GM18873 (cell line): Measurements from ENCODE around the gene EPN2.

Source experiments
- ATAC-seq: cut with Tn5 transposase; IDR thresholded peaks from one replicate; pipeline ENCODE4 v1.9.1; 2021; ENCODE audit warnings: mild to moderate bottlenecking, moderate library complexity, moderate number of reproducible peaks; ENCODE audit not compliant: unreplicated experiment, low FRiP score

EPN2 gene

DNA sequence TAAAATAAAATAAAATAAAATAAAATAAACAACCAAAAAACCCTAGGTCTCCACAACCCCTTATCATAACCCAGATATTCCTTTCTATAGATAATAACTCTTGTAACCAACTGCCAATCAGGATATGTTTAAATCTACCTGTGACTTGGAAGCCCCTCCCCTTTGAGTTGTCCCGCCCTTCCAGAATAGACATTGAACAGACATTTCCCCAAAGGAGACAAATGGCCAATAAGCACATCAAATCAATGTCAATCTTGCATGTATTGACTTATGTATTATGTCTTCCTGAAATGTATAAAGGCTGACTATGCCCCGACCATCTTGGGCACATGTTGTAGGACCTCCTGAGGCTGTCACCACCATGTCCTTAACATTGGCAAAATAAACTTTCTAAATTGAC is 139.6 kb downstream of the EPN2 start:
- ATAC-seq, result no peak

DNA sequence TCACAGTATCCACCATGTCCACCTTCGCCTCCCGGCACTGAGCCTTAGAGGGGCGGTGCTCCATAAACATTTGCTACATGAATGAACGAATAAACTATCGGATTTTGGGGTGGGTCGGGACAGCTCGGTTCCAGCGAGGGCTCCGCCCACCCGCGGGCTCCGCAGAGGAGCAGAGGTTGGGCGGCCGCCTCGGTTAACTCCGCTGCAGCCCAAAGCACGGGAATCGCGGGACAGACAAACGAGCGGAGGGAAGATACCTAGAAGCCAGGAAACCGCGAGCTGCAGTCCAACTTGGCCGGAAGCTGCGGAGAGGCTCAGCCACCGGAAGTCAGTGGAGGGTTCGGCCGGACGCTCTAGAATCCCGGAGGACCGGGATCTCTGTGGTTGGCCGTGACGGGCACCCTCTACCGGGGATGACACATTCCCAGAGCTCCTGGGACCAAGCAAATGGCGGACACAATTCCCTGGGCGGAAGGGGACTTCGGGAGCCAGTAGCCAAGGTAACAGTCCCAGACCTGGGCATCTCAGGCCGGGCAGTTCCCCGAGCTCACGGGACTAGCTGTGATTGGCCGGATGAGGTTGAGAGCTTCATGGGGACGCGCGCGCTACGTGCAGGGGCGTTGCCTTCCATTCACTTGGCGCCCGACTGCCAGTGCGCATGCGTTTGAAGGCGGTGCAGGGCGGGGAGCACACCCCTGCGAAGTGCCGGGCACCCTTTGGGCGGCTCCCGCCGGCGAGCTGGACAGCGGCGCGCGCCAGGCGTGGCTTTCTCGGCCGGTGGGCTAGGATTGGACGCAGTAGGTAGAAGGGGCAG is 140.6 kb downstream of the EPN2 start:
- ATAC-seq, result peak; percentile 86

DNA sequence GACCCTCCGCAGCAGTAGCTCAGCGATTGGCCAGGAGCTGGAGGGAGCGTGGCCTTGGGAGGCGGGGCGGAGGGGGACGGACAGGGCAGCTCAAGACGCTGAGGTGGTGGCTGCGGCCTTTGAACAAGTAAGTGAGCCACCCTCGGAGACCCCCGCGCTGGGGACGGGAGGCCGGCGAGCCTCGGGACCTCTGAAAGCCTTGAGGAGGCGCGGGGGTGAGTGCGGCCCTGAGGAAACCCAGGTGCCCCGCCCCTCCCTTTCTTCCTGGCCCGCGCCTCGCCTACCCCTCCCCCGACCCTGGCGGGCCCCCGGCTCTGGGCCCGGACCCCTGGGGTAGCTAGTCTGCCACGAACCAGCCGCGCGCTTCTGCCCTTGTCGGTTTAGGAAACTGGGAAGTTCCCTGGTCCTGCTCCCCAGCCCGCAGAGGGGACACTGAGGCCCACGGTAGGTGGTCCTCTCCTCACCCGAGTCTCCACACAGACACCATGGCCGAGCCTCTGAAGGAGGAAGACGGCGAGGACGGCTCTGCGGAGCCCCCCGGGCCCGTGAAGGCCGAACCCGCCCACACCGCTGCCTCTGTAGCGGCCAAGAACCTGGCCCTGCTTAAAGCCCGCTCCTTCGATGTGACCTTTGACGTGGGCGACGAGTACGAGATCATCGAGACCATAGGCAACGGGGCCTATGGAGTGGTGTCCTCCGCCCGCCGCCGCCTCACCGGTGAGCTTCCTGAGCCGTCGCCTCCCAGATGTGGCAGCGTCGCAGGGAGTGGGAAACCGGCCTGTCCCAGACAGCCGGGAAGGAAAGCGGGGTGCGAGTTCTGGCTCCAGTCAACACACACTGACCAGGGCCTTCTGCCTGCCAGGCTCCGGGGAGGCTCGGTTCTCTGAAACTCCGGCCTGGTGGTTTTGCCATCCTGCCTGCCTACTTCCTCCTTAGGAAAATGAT is 141.5 kb downstream of the EPN2 start, which contains the start of gene MAPK7:
Gene MAPK7, plus strand, starts transcription at position 83 of the 945 bp plus-strand sequence. Its CDS starts 403 bp downstream, at position 486.
- no peak for ATAC-seq

DNA sequence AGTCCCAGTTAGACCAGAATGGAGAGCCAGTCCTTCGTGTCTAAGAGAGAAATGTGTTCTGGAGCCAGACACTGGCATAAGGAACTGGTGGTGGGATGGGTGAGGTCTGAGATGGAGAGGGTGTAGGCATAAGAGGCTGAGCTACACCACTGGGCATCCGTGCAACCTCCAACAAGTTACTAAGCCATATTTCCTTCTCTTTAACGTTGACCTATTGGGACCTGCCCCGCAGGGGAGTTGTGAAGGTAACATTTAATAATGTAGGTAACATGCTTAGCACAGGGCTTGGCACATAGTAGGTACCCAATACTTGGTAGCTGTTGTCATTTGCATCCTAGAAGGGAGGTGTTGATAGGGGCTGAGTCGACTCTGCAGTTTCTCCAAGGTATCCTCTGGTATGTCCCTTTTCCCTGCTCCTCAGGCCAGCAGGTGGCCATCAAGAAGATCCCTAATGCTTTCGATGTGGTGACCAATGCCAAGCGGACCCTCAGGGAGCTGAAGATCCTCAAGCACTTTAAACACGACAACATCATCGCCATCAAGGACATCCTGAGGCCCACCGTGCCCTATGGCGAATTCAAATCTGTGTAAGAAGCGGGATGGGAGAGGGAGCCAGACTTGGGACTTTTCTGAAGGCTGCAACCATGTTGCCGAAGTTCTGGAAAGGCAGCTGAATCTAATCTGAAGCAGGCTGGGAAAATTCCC is 142.3 kb downstream of the EPN2 start:
- ATAC-seq, result no peak

DNA sequence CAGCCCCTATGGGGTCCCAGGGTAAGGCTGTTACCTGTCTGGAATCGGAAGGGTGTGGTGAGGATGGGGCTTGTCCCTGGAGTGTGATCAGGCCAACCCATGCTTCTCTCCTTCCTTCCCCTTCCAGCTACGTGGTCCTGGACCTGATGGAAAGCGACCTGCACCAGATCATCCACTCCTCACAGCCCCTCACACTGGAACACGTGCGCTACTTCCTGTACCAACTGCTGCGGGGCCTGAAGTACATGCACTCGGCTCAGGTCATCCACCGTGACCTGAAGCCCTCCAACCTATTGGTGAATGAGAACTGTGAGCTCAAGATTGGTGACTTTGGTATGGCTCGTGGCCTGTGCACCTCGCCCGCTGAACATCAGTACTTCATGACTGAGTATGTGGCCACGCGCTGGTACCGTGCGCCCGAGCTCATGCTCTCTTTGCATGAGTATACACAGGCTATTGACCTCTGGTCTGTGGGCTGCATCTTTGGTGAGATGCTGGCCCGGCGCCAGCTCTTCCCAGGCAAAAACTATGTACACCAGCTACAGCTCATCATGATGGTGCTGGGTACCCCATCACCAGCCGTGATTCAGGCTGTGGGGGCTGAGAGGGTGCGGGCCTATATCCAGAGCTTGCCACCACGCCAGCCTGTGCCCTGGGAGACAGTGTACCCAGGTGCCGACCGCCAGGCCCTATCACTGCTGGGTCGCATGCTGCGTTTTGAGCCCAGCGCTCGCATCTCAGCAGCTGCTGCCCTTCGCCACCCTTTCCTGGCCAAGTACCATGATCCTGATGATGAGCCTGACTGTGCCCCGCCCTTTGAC is 143.5 kb downstream of the EPN2 start:
- no peak for ATAC-seq

DNA sequence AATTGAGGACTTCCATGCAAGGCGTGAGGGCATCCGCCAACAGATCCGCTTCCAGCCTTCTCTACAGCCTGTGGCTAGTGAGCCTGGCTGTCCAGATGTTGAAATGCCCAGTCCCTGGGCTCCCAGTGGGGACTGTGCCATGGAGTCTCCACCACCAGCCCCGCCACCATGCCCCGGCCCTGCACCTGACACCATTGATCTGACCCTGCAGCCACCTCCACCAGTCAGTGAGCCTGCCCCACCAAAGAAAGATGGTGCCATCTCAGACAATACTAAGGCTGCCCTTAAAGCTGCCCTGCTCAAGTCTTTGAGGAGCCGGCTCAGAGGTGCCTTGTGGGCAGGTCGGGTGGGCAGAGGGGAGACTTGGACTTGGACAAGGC is 144.2 kb downstream of the EPN2 start:
- ATAC-seq, result no peak

DNA sequence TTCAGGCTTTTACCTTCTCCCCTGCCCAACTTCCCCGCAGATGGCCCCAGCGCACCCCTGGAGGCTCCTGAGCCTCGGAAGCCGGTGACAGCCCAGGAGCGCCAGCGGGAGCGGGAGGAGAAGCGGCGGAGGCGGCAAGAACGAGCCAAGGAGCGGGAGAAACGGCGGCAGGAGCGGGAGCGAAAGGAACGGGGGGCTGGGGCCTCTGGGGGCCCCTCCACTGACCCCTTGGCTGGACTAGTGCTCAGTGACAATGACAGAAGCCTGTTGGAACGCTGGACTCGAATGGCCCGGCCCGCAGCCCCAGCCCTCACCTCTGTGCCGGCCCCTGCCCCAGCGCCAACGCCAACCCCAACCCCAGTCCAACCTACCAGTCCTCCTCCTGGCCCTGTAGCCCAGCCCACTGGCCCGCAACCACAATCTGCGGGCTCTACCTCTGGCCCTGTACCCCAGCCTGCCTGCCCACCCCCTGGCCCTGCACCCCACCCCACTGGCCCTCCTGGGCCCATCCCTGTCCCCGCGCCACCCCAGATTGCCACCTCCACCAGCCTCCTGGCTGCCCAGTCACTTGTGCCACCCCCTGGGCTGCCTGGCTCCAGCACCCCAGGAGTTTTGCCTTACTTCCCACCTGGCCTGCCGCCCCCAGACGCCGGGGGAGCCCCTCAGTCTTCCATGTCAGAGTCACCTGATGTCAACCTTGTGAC is 144.7 kb downstream of the EPN2 start:
- ATAC-seq, result no peak

DNA sequence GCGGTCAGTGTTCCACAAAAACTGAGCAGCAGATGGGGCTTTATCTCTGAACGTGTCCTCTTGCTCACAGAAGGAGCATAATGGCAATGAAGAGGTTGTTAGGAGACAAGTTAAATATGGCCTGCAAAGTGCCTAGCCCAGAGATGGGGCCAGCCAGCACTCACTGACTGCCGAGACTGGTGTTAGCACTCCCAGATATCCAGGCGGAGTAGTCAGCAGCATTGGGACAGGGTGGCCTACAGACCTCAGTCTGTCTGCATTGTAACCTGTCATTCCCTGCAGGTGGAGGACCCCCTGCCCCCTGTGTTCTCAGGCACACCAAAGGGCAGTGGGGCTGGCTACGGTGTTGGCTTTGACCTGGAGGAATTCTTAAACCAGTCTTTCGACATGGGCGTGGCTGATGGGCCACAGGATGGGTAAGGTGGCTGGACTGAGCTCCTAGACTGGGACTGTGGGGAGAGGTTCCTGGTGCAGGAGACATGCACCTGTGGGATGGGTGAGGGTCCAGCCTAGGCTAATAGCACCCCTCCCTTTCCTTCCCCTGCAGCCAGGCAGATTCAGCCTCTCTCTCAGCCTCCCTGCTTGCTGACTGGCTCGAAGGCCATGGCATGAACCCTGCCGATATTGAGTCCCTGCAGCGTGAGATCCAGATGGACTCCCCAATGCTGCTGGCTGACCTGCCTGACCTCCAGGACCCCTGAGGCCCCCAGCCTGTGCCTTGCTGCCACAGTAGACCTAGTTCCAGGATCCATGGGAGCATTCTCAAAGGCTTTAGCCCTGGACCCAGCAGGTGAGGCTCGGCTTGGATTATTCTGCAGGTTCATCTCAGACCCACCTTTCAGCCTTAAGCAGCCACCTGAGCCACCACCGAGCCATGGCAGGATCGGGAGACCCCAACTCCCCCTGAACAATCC is 145.6 kb downstream of the EPN2 start:
- ATAC-seq, result no peak

GRCh38 chr17:19383681-19384470 is 146.7 kb downstream of the EPN2 start:
- no peak for ATAC-seq

DNA sequence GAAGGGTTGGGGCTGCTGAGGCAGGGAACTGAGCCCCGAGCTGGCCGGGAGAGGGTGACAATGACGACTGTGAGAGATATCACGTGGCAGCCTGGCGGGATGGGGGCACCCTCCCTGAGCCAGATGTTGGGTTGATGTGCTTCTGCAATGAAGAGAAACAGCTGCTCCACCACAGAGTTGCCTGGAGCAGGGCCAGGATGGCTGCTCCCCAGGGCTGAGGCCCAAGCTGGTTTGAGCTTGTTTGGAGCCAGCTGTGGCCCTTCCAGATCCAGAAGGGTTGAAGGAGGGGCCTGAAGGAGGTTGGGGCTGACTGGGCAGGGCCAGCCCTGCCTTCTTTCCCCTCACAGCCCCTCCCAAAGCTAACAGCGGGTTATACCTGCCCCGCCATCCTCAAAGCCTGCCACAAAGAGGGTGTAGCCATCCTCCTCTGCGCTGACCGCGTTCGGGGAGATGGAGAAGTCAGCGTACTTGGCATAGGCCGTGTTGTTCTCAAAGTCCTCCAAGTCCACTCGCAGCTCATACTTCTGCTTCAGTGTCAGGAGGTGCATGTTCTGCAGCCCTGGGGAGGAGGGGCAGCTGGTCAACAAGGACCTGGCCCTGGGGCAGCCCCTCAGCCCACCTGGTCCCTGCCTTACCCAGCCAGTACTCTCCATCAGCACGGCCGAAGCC is 147.7 kb downstream of the EPN2 start:
- no peak for ATAC-seq

DNA sequence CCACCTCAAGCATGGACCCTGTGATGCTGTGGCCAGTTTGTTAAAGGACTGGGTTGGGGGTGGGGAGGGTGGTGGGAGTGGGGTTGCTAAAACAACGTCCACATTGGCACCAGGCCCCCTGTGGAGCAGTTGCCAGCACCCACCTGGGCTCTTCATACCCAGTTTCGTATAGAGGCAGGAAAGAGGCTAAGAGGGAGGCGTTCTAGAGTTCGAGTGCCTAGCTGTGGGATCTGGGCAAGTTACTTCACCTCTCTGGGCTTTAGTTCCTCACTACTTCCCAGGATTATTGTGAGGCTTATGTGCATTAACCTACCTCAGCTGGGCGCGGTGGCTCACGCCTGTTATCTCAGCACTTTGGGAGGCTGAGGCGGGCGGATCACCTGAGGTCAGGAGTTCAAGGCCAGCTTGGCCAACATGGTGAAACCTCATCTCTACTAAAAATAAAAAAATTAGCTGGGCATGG is 148.4 kb downstream of the EPN2 start:
- no peak for ATAC-seq
